ENCODE data around the gene NPHS2.

Gene NPHS2

GRCh38 chr1:179575497-179576314, at the start of gene NPHS2:
NPHS2 (minus strand) TSS chr1:179575948; CDS start chr1:179575864, 84 bp downstream.
- no peak for DNase-seq

GRCh38 chr1:179612361-179612760, 36.6 kb upstream of the NPHS2 start:
- DNase-seq = no peak

GRCh38 chr1:179601093-179601492, 25.3 kb upstream of the NPHS2 start:
- no peak for DNase-seq

GRCh38 chr1:179599623-179600249, 24.0 kb upstream of the NPHS2 start:
- peak; percentile 6 for DNase-seq

- no peak for DNase-seq
Measured at GRCh38 chr1:179598631-179599030, 22.9 kb upstream of the NPHS2 start.

GRCh38 chr1:179591592-179592580, 16.1 kb upstream of the NPHS2 start, which contains the start of gene TDRD5:
TDRD5 (plus strand) TSS chr1:179591832; CDS start chr1:179592616, 784 bp downstream.
- no peak for DNase-seq

GRCh38 chr1:179591253-179591591, 15.5 kb upstream of the NPHS2 start:
- DNase-seq = no peak

- DNase-seq = no peak
Measured at GRCh38 chr1:179590671-179591070, 14.9 kb upstream of the NPHS2 start.

GRCh38 chr1:179589509-179589908, 13.8 kb upstream of the NPHS2 start:
- no peak for DNase-seq

- DNase-seq = no peak
Measured at GRCh38 chr1:179588425-179589024, 12.8 kb upstream of the NPHS2 start.

- DNase-seq = no peak
Measured at GRCh38 chr1:179587336-179587735, 11.6 kb upstream of the NPHS2 start.

GRCh38 chr1:179586107-179586823, 10.5 kb upstream of the NPHS2 start:
- no peak for DNase-seq

- DNase-seq = no peak
Measured at GRCh38 chr1:179583771-179584320, 8.1 kb upstream of the NPHS2 start.

GRCh38 chr1:179576509-179576908, 761 bp upstream of the NPHS2 start:
- DNase-seq = no peak

GRCh38 chr1:179558078-179558477, 17.7 kb downstream of the NPHS2 start:
- no peak for DNase-seq

GRCh38 chr1:179554427-179554826, 21.3 kb downstream of the NPHS2 start:
- no peak for DNase-seq

GRCh38 chr1:179550746-179551682, 24.7 kb downstream of the NPHS2 start:
- no peak for DNase-seq

GRCh38 chr1:179549368-179549700, 26.4 kb downstream of the NPHS2 start:
- no peak for DNase-seq

- no peak for DNase-seq
Measured at GRCh38 chr1:179548666-179549367, 26.9 kb downstream of the NPHS2 start.

- no peak for DNase-seq
Measured at GRCh38 chr1:179547021-179547535, 28.7 kb downstream of the NPHS2 start.

All from CD4-positive, alpha-beta T cell treated with Interleukin-17A for 1 hour (primary cell).